Mesenteric fat pad (tissue), 1 donor: Measurements from ENCODE around the gene PTTG1IP. TPM values are rescaled to one million over a fixed set of nuclear protein-coding genes. Genes with fewer than 3 reads are reported as not detected.

Source experiments
- DNase-seq: peaks from one replicate; pipeline ENCODE4 v3.0.0-alpha.2; 2020; ENCODE audit warnings: low spot score
- total RNA-seq: library from RNA; stranded (reverse); fragmentation: NEBNext Ultra II Directional; extraction: Animal tissue kit (Norgen Biotek cat#: 25700); gene quantifications from one replicate; pipeline ENCODE4 v1.2.1, GENCODE V29; 2021
- donor health status: DM: yes; HTN: yes; CAD: no.

The PTTG1IP gene
- total RNA-seq, 1 donor from 2014 or later = 161 TPM

GRCh38 chr21:44910229-44911067, 37.0 kb upstream of the PTTG1IP start:
- DNase-seq = no peak

- no peak for DNase-seq
These were observed 36.2 kb upstream of the PTTG1IP start for GRCh38 chr21:44909719-44910118.

- DNase-seq = no peak
These were observed 35.4 kb upstream of the PTTG1IP start for GRCh38 chr21:44908908-44909307.

GRCh38 chr21:44907966-44908895, 34.7 kb upstream of the PTTG1IP start:
- no peak for DNase-seq

GRCh38 chr21:44907225-44907965, 33.9 kb upstream of the PTTG1IP start:
- no peak for DNase-seq

GRCh38 chr21:44905728-44906090, 32.2 kb upstream of the PTTG1IP start:
- no peak for DNase-seq

- DNase-seq = no peak
These were observed 31.7 kb upstream of the PTTG1IP start for GRCh38 chr21:44905016-44905727.

GRCh38 chr21:44904141-44904923, 30.8 kb upstream of the PTTG1IP start:
- no peak for DNase-seq

- no peak for DNase-seq
These were observed 30.2 kb upstream of the PTTG1IP start for GRCh38 chr21:44903689-44904088.

- no peak for DNase-seq
These were observed 29.7 kb upstream of the PTTG1IP start for GRCh38 chr21:44903050-44903685.

- no peak for DNase-seq
These were observed 29.0 kb upstream of the PTTG1IP start for GRCh38 chr21:44902268-44903049.

- DNase-seq = no peak
These were observed 28.0 kb upstream of the PTTG1IP start for GRCh38 chr21:44901391-44902074.

- no peak for DNase-seq
These were observed 27.2 kb upstream of the PTTG1IP start for GRCh38 chr21:44900559-44901251.

- DNase-seq = no peak
These were observed 26.5 kb upstream of the PTTG1IP start for GRCh38 chr21:44899768-44900558.

GRCh38 chr21:44898851-44899767, 25.6 kb upstream of the PTTG1IP start:
- no peak for DNase-seq
